KOPT-K1 (cell line): Measurements from ENCODE around the gene TMEM255A.

Experiments used
- H3K27ac ChIP-seq: fragments of 200-600 bp; sonication (generic); 2 replicates; pipeline ENCODE4 v1.5.1; 2016; ENCODE audit warnings: antibody characterized with exemption, mild to moderate bottlenecking, low read depth, low read length; ENCODE audit not compliant: poor library complexity, severe bottlenecking
- H3K36me3 ChIP-seq: fragments of 200-600 bp; sonication (generic); 2 replicates; pipeline ENCODE4 v1.5.1; 2017; ENCODE audit warnings: antibody characterized with exemption, mild to moderate bottlenecking, low read length, moderate library complexity; ENCODE audit not compliant: insufficient read depth
- H3K9me3 ChIP-seq: fragments of 200-600 bp; sonication (generic); 2 replicates; pipeline ENCODE4 v1.5.1; 2017; ENCODE audit warnings: antibody characterized with exemption, low read length, mild to moderate bottlenecking; ENCODE audit not compliant: insufficient read depth, poor library complexity, severe bottlenecking

Gene TMEM255A

DNA sequence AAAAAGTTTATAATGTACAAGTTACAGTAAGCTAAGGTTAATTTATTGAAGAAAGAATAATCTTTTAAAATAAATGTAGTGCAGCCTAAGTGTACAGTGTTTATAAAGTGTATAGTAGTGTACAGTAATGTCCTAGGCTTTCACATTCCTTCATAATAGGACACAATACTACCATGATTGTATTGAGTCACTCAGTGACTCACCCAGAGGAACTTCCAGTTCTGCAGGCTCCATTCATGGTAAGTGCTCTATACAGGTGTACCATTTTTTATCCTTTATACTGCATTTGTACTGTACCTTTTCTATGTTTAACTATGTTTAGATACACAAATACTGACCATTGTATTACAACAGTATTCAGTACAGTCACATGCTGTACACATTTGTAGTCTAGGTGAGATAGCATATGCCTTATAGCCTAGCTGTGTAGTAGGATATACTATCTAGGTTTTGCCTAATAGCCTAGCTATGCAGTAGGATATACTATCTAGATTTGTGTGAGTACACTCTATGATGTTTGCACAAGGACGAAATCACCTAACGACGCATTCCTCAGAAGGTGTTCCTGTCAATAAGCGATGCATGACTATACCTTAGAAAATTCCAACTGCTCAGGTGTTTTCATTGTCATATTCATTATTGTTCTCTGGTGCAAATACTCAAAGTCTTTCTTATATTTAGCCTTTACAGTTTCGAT lies 5.5 kb upstream of the TMEM255A start:
- Histone ChIP-seq H3K9me3 (no peaks in the 10 kb centered on the region), H3K27ac (no peak overlapping the region), H3K36me3 (no peaks in the 10 kb centered on the region)

DNA sequence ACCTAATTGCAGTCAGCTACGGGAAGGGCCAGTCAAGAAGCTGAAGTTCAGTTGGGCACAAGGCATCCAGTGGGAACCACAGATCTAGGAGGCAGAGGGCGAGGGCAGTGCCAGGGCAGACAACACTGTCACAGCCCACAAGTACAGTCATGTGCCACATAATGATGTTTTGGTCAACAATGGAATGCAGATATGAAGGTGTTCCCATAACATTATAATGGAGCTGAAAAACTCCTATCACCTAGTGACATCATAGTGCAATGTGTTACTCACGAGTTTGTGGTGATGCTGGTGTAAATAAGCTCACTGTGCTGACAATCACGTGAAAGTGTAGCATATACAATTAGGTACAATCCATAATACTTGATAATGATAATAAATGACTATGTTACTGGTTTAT lies 4.5 kb upstream of the TMEM255A start:
- Histone ChIP-seq H3K36me3 (no peaks in the 10 kb centered on the region), H3K9me3 (no peaks in the 10 kb centered on the region), H3K27ac (no peak overlapping the region)

DNA sequence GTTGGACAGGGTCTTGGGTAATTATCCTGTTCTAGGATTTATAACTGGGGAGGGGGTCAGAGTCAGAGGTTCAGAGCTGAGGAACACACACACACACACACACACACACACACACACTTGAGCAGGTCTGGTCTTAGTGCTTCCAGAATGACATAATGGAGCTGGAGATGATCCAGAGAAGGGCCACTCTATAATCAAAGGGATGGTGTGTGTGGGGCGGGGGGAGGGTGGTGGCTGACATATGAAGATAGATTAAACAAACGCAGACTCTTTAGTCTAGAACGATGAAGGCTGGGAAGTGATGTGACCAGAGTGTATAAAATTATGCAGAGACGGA lies 434 bp upstream of the TMEM255A start:
- Histone ChIP-seq H3K36me3 (no peaks in the 10 kb centered on the region), H3K27ac (no peak overlapping the region), H3K9me3 (no peaks in the 10 kb centered on the region)

DNA sequence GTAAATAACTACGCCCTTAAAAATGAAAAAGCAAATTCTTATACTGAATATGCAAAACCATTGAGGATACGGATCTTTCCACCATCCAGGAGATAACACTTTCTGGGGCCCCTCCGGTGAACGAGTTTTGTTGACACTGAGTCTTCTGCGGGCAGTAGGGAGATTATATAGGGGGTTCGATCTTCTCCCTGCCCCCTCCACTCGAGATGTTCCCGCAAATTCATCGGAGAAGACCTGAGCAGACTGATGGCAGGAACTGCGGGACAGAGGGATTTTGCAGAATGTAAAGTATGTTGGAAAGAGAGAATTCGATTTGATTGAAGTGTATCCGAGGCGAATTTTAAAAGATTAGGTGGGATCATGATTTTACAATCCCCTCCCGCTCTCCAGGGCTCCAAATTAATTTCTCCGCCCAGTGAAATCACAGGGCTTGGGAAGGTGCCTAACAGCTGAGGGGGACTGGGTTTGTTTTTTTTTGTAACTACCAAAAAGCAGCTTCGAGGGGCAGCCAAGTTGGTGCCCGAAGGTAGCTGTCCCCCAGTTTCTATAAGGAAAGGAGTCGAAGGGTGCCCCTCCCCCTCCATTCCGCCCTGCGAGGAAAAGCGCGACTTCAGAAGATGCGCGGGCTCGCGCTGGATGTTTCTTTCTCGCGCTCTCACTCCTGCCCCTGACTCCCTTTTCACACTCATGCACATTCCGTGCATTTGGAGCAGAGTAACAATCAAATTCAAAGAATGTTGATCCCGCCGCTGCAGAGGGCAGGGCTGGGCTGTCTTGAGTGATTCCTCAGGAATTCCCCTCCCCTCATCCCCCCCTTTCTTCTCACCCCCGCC lies 1.2 kb downstream of the TMEM255A start:
- Histone ChIP-seq H3K27ac (no peak overlapping the region), H3K9me3 (no peaks in the 10 kb centered on the region), H3K36me3 (no peaks in the 10 kb centered on the region)

DNA sequence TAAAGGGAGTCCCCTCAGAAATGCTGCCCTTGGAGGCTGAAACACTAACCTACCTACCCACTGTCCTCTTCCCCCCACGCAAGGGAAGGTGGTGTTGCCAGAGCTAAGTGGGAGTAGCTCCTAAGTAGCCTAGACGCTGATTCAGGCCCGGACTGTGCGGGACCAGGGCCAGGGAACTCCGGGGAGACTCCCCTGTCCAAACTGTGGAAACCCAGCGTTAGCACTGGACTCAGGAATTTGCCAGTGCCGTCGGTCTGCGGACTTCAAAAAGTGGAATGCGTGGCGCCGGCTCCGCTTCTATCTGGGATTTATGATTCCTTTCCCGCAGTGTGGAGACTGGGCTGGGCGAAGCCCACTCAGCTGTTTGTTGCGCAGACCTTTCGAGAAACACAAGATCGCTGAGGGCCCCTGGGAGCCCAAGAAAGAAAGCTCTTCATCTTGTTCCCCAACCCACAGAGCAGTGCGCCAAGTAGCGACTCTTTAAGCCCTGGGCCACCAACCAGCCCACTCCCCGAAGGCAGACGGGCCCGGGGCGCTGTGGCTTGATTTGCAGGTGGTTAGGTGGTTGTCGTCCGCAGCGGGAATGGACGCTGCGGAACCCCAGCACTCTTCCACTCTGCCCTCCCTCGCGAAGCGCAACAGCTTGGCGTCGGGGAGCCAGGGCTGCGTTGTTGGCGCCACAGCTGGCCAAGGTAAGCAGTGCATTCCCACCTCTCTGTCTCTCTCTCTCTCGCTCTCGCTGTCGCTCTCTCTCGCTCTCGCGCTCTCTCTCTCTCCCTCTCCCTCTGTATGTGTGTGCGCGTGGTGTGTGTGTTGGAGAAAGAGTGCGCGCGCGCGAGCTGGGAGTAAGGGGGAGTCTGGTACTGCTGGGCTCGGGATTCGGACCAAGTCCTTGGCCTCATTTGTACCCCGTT lies 2.0 kb downstream of the TMEM255A start:
- Histone ChIP-seq H3K27ac (no peak overlapping the region), H3K9me3 (no peaks in the 10 kb centered on the region), H3K36me3 (no peaks in the 10 kb centered on the region)

DNA sequence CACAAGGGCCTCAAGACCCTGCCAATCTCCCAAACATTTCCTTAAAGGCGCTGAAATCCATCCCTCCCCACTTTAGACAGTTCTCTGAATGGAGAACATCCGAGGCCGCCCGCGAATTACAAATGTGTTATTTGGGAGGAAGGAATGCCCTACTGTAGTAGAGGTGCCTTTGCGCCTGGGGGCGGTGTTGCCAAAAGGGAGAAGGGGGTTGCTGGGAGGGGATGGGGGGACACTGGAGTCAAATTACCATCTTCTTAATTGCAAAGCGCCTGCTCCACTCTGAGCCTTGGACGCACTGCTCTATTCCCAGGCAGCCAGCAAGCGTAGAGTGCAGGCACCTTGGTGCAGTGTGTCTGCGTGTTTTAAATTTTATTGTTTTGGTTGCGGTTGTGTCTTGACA lies 2.7 kb downstream of the TMEM255A start:
- Histone ChIP-seq H3K27ac (no peak overlapping the region), H3K36me3 (no peaks in the 10 kb centered on the region), H3K9me3 (no peaks in the 10 kb centered on the region)

DNA sequence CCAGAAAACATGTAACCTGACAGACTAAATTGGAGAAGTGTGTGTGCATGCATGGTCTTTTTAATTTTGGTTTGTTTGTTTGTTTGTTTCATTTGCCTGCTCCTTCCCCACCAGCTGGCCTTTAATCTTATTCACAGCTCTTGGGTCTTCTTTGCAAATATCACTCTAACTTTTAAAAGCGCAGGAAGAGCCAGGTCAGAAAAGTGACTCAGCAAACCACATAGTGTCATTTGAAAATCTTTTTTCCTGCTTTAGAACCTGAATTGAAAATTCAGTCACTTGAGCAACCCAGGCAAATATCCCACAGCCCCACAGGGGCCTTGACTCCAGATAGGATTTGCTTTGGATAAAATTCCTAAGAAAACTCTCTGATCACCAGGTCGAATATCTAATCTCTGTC lies 4.6 kb downstream of the TMEM255A start:
- Histone ChIP-seq H3K9me3 (no peaks in the 10 kb centered on the region), H3K36me3 (no peaks in the 10 kb centered on the region), H3K27ac (no peak overlapping the region)

DNA sequence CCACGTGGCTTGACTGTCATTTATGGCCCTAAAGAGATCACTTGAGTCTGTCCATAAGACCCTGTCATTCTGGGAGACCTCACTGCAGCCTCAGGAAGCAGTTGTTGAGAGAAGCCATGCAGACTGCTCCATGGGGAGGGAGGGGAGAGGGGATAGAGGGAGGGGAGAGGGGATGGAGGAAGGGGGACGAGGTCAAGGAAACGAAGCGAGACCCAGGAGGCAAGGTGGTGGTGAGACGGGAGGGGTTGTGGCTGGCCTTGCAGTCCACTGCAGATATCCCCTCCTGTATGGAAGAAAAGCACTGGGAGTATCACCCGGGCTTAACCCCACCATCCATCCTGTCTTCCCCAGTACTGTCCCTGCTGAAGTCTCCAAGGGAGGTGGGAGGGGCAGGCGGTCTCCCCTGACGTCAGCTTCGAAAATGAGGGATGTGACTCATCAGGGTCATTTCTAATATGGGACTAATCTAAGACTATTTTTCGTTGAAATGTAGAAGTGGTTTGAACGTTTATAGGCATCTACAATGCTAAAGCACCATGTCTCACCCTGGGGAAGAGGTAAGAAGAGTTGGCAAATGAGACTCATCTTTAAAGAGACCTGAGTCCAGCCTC lies 5.6 kb downstream of the TMEM255A start:
- Histone ChIP-seq H3K27ac (no peak overlapping the region), H3K36me3 (no peaks in the 10 kb centered on the region), H3K9me3 (no peaks in the 10 kb centered on the region)

DNA sequence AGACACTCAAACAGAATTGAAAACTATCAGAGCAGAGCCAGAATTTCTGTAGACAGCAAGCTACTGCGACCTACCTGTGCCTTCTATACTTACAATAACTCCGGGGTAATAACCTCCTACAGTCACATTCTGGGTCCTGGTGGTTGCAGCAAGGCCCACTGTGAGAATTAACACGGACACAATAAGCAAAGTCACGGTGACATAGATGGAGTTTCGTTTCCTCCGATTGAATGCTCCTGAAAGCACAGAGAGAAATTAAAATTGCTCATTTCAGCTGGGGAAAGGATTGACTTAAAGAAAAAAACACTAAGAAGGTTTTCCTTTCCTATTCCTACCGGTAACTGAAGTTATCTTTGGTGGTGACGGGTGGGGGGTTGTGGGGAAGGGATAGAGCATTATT lies 7.0 kb downstream of the TMEM255A start:
- no peaks in the 10 kb centered on the region for H3K9me3 ChIP-seq
- no peaks in the 10 kb centered on the region for H3K36me3 ChIP-seq
- no peak overlapping the region for H3K27ac ChIP-seq

DNA sequence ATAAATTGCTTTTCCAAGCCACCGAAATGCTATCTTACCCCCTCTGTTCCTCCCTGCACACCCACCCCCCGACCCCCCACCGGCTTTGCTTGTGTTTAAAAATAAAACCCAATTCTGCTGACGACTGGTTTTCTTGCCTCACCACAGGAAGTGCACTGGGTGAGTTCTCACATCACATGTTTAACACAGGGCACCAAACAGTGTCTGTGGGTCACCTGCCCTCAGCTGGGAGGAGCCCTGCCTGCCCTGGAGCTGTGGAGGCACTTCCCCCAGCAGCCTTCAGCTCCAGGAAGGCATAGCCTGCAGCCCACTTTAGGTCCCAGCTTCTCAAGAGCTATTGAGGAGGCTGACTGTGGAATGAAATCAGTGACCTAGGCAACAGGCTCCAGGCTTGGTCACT lies 8.8 kb downstream of the TMEM255A start:
- Histone ChIP-seq H3K9me3 (no peaks in the 10 kb centered on the region), H3K27ac (peak overlapping the region; percentile 36), H3K36me3 (no peaks in the 10 kb centered on the region)

DNA sequence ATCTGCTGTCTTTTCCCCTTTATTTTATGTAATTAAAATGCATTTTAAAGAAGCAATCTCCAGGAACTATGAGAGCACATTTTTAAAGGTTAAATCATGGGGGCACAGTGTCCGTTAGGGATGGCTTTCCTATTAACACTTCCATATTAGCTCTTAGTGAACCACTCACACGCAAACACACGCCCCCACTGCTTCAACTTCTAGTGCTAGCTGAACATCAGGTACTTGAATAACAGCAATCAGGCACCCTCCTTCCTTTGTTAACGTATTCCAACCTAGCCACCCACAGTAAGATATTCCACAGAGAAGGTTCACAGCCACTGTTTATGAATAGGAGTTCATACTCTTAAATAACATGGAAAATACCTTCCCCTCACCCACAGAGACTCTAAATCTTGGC lies 9.3 kb downstream of the TMEM255A start:
- Histone ChIP-seq H3K9me3 (no peaks in the 10 kb centered on the region), H3K27ac (peak overlapping the region; percentile 19), H3K36me3 (no peaks in the 10 kb centered on the region)

DNA sequence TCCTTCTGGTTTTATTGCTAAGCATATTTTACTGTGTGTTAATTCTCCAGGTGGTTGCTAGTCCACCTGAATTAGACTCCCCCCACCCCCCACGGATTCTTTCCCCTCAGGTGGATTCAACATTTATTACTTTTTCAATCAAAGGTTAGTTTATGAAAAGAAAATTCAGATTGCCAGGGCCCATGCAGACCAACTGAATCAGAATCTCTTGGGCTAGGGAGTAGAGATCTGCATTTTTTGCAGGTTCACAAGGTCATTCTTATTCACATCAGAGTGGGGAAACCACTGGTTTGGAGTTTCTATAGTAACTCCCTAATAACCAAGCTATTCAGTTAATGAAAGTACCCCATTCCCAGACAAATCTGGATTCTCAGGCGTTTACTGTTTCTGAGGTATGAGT lies 9.8 kb downstream of the TMEM255A start:
- no peaks in the 10 kb centered on the region for H3K9me3 ChIP-seq
- no peak overlapping the region for H3K27ac ChIP-seq
- no peaks in the 10 kb centered on the region for H3K36me3 ChIP-seq

DNA sequence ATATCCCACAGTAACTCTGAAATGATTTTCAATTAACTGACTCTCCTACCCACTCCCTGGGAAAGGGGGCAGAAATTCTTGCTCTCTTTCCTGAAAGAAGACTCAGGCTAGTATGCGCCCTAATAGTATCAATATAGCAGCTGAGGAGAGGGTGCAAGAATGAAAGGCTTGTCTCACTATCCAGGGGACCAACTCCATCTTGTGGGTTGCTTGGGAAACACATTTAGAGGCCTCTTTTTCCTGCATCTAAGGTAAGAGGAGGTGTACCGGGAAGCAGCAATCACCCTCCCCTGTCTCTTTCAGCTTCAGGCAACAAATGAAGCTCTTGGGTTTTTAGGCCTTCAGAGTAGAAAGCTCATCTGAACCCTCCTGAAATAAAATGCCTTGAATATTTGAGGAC lies 11.3 kb downstream of the TMEM255A start:
- Histone ChIP-seq H3K36me3 (no peaks in the 10 kb centered on the region), H3K9me3 (no peaks in the 10 kb centered on the region), H3K27ac (no peak overlapping the region)

DNA sequence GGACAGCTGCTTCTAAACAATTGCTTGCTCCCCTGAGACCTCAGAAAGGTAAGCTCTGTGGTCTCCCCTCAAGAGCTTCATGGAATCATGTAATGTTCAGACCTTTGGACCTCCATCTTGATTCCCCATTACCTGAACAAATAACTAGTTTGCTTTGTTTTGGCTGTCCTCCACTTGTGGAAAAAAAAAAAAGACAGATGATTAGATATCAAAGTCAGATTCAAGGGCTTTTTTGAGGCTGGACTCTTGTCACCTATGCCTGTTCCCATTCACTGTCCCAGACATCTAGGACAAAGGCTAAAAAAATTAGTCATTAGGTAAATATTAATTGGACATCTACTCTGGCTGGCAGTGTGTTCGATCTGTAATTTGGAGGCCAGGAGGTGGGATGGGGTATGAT lies 13.3 kb downstream of the TMEM255A start:
- Histone ChIP-seq H3K36me3 (no peaks in the 10 kb centered on the region), H3K9me3 (no peaks in the 10 kb centered on the region), H3K27ac (no peak overlapping the region)

DNA sequence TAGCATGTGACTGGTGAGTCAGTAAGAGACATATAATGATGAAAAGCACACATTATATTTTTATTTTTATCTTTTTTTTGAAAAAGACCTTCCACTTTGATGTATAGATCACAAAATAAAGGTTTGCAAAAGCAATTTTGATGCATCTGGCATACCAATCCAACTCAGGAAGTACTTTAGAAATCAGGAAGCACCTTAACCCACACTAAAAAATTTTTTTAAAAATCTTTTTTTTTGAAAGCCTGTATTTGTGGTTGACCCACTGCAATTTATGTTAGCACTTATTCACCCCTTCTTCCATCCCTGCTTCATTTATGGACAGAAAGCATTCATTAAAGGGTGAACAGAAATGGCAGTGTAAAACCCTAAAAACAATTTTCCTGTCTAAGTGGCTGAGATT lies 16.6 kb downstream of the TMEM255A start:
- H3K27ac ChIP-seq = peak overlapping the region; percentile 2
- no peaks in the 10 kb centered on the region for H3K9me3 ChIP-seq
- no peaks in the 10 kb centered on the region for H3K36me3 ChIP-seq
